Endothelial cell of umbilical vein (primary cell): ENCODE data around the gene MTG1. TPM values are rescaled to one million over a fixed set of nuclear protein-coding genes. Genes with fewer than 3 reads are reported as not detected.

Experiments used
- BruUV-seq: library from RNA; stranded (reverse); fragments of 400-500 nt; replicated peaks from 2 replicates; lab custom pipeline; 2021; lab: Mats Ljungman, UMichigan
- CTCF ChIA-PET: fragments of 300-600, 350-600 bp; sonication (Branson Sonifier 250); formaldehyde crosslinking; loops from one replicate; lab custom pipeline; 2021; ENCODE audit warnings: antibody characterized with exemption, inconsistent platforms; lab: Charles Lee
- POLR2A ChIA-PET: fragments of 300-600, 350-600 bp; sonication (Branson Sonifier 250); formaldehyde crosslinking; loops from one replicate; lab custom pipeline; 2021; ENCODE audit warnings: antibody characterized with exemption, inconsistent platforms; lab: Charles Lee
- DNase-seq: peaks from one replicate; pipeline ENCODE4 v3.0.0-alpha.2; 2011; ENCODE audit warnings: low read depth, low spot score
- FAIRE-seq: peaks from 2 replicates; lab custom pipeline; 2011; peaks lifted over from hg19 to GRCh38; lab: Jason Lieb, UNC
- H2AFZ ChIP-seq: 2 replicates; pipeline ENCODE4 v1.6.0; 2012; ENCODE audit warnings: low read depth, low read length, control low read depth, inconsistent platforms
- H3K27ac ChIP-seq: 2 replicates; pipeline ENCODE4 v1.5.1; 2011; ENCODE audit warnings: low read depth, mild to moderate bottlenecking, control low read depth, low read length, moderate library complexity; ENCODE audit not compliant: insufficient read depth
- H3K27me3 ChIP-seq, 2 experiments: 2 replicates each; pipeline versions ENCODE4 v1.6.0 to v1.6.1; 2011; ENCODE audit warnings: low read length in 2 of 2, mixed read lengths in 1 of 2; ENCODE audit not compliant: control insufficient read depth in 2 of 2, insufficient read depth in 2 of 2
- H3K36me3 ChIP-seq, 2 experiments: 2 replicates in 1 of 2; 3 replicates in 1 of 2; pipeline ENCODE4 v1.5.1; 2011; ENCODE audit warnings: low read length in 2 of 2, mild to moderate bottlenecking in 1 of 2, moderate library complexity in 1 of 2; ENCODE audit not compliant: control insufficient read depth in 2 of 2, insufficient read depth in 2 of 2; ENCODE audit errors: extremely low read depth in 1 of 2
- H3K4me1 ChIP-seq: 3 replicates; pipeline ENCODE4 v1.5.1; 2011; ENCODE audit warnings: mild to moderate bottlenecking, low read length; ENCODE audit not compliant: control insufficient read depth, insufficient read depth; ENCODE audit errors: extremely low read depth
- H3K4me2 ChIP-seq: 2 replicates; pipeline ENCODE4 v1.6.1; 2011; ENCODE audit warnings: low read length, control low read depth, mixed read lengths; ENCODE audit not compliant: insufficient read depth
- H3K4me3 ChIP-seq, 3 experiments: fragments of 200-600 bp in 1 of 3; sonication (generic), shearing (Covaris generic) in 1 of 3; replicated peaks in 1 of 3; 2 replicates each; pipeline ENCODE4 v1.5.1; 2011 to 2016; ENCODE audit warnings: control low read depth in 3 of 3, low read length in 3 of 3, mild to moderate bottlenecking in 2 of 3, inconsistent platforms in 1 of 3, low read depth in 1 of 3, moderate library complexity in 1 of 3; ENCODE audit not compliant: insufficient read depth in 1 of 3
- H3K79me2 ChIP-seq: 2 replicates; pipeline ENCODE4 v1.6.0; 2012; ENCODE audit warnings: low read length, inconsistent platforms; ENCODE audit not compliant: control insufficient read depth, insufficient read depth
- H3K9ac ChIP-seq: replicated peaks from 2 replicates; pipeline ENCODE3; 2011; ENCODE audit warnings: low read length, control low read depth; ENCODE audit not compliant: insufficient read depth; ENCODE audit errors: extremely low read depth
- H3K9me1 ChIP-seq: replicated peaks from 3 replicates; pipeline ENCODE4 v1.6.0; 2011; ENCODE audit warnings: mild to moderate bottlenecking, low read length; ENCODE audit not compliant: control insufficient read depth, insufficient read depth; ENCODE audit errors: extremely low read depth
- H3K9me3 ChIP-seq: replicated peaks from 2 replicates; pipeline ENCODE4 v1.5.1; 2012; ENCODE audit warnings: low read length, inconsistent platforms; ENCODE audit not compliant: control insufficient read depth, insufficient read depth
- H4K20me1 ChIP-seq: replicated peaks from 2 replicates; pipeline ENCODE3; 2011; ENCODE audit warnings: mild to moderate bottlenecking, low read length; ENCODE audit not compliant: control insufficient read depth, insufficient read depth; ENCODE audit errors: extremely low read depth
- EZH2 ChIP-seq: IDR thresholded peaks from 2 replicates; pipeline ENCODE4 v1.6.1; 2012; ENCODE audit warnings: borderline replicate concordance, low read depth, mild to moderate bottlenecking, moderate library complexity, low read length, inconsistent platforms; ENCODE audit not compliant: severe bottlenecking
- FOS ChIP-seq: IDR thresholded peaks from 2 replicates; pipeline ENCODE4 v1.6.1; 2011; ENCODE audit warnings: mild to moderate bottlenecking, low read length, moderate library complexity, borderline replicate concordance; ENCODE audit not compliant: insufficient read depth
- GATA2 ChIP-seq: IDR thresholded peaks from 2 replicates; pipeline ENCODE4 v1.7.0; 2011; ENCODE audit warnings: low read depth, mild to moderate bottlenecking, moderate library complexity, mixed read lengths, low read length; ENCODE audit not compliant: insufficient read length, insufficient read depth
- JUN ChIP-seq: IDR thresholded peaks from 2 replicates; pipeline ENCODE4 v1.6.1; 2011; ENCODE audit warnings: borderline replicate concordance, low read depth; ENCODE audit not compliant: insufficient read length, insufficient read depth
- POLR2A ChIP-seq: IDR thresholded peaks from 2 replicates; pipeline ENCODE4 v1.6.1; 2012; ENCODE audit warnings: low read depth, mild to moderate bottlenecking, control low read depth, low read length
- POLR2AphosphoS5 ChIP-seq: IDR thresholded peaks from 2 replicates; pipeline ENCODE4 v1.6.1; 2012; ENCODE audit warnings: low read depth, mild to moderate bottlenecking, control low read depth, low read length, moderate library complexity; ENCODE audit not compliant: insufficient read depth
- dilution Hi-C: fragments of 300-500 bp; cut with MboI; formaldehyde crosslinking; loops from one replicate; pipeline ENCODE4 v1.15.0; 2019; ENCODE audit warnings: low sequenced_read_pairs; ENCODE audit not compliant: extremely low pct_ligation_motif_present
- intact Hi-C: fragments of 100-400 bp; cut with micrococcal nuclease; formaldehyde crosslinking; loops from one replicate; pipeline ENCODE4 v1.10.0; 2022
- polyA plus RNA-seq, 4 experiments: library from polyadenylated mRNA; depleted of rRNA in 3 of 4; stranded (reverse) in 3 of 4; unstranded in 1 of 4; fragments of >200 nt; gene quantifications; 2 replicates each; pipeline versions ENCODE4 v1.2.1 to v1.2.3, GENCODE V29; 2011 to 2012; ENCODE audit warnings: missing spikeins in 1 of 4
- total RNA-seq: library from RNA; stranded (reverse); gene quantifications from 2 replicates; pipeline ENCODE4 v1.2.3, GENCODE V29; 2021
- TF ChIP-seq, protein P1 (sequence below), 2 donors: IDR thresholded peaks; 1 replicate in 1 of 2; 2 replicates in 1 of 2; pipeline ENCODE4 v1.5.1; 2011; ENCODE audit warnings: low read length in 2 of 2, mild to moderate bottlenecking in 2 of 2, moderate library complexity in 2 of 2, control low read depth in 1 of 2, inconsistent platforms in 1 of 2, low read depth in 1 of 2; ENCODE audit not compliant: insufficient read depth in 1 of 2; ENCODE audit errors: extremely low read depth in 1 of 2
- TF ChIP-seq, protein P2 (sequence below): IDR thresholded peaks from 2 replicates; pipeline ENCODE4 v1.6.1; 2011; ENCODE audit not compliant: insufficient read depth, insufficient read length

MTG1 gene
- total and polyA plus RNA-seq, 2 donors (not counting 3 experiments of a cell fraction or from before 2014, with no cell fraction given): 66.5 to 91.6 TPM

DNA sequence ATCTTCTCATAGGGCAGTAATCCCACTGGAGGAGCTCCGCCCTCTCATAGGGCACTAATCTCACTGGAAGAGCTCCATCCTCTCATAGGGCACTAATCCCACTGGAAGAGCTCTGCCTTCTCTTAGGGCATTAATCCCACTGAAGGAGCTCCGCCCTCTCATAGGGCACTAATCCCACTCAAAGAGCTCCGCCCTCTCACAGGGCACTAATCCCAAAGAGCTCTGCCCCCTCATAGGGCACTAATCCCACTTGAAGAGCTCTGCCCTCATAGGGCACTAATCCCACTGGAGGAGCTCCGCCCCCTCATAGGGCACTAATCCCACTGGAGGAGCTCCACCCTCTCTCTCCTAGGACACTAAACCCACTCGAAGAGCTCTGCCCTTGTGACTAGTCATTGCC, 32.7 kb upstream of the MTG1 start:
- H3K4me3 ChIP-seq: no peak overlapping the region
- CTCF ChIA-PET: interaction anchor here (1.0 to 1.1 kb wide), 2 partner anchors 28 to 31 kb away, joined by 3 to 4 read pairs; no protein-coding TSS in a partner anchor

More for the DNA sequence above, 32.7 kb upstream of the MTG1 start:
- no peaks in the 10 kb centered on the region for H3K9me1 ChIP-seq
- no peaks in the 10 kb centered on the region for H4K20me1 ChIP-seq
- H2AFZ ChIP-seq: no peak overlapping the region
- FAIRE-seq (no peak), DNase-seq (no peak)
- peaks cover 3% of the 10 kb centered on the region for H3K4me1 ChIP-seq
- no peaks in the 10 kb centered on the region for H3K9me3 ChIP-seq
- POLR2A ChIA-PET: interaction anchor here (1.0 kb wide), 1 partner anchor 12 kb away, joined by 4 read pairs; the partner anchor contains the start of gene ECHS1
- peaks cover 0 to 20% of the 10 kb centered on the region in 2 experiments for H3K36me3 ChIP-seq
- BruUV-seq: no TSS peak
- no peak overlapping the region for H3K27ac ChIP-seq
- intact Hi-C loops: no loop called here
- H3K9ac ChIP-seq: no peak overlapping the region
- TF ChIP-seq, protein P1, sequence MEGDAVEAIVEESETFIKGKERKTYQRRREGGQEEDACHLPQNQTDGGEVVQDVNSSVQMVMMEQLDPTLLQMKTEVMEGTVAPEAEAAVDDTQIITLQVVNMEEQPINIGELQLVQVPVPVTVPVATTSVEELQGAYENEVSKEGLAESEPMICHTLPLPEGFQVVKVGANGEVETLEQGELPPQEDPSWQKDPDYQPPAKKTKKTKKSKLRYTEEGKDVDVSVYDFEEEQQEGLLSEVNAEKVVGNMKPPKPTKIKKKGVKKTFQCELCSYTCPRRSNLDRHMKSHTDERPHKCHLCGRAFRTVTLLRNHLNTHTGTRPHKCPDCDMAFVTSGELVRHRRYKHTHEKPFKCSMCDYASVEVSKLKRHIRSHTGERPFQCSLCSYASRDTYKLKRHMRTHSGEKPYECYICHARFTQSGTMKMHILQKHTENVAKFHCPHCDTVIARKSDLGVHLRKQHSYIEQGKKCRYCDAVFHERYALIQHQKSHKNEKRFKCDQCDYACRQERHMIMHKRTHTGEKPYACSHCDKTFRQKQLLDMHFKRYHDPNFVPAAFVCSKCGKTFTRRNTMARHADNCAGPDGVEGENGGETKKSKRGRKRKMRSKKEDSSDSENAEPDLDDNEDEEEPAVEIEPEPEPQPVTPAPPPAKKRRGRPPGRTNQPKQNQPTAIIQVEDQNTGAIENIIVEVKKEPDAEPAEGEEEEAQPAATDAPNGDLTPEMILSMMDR (IDR thresholded peaks at IDR 0.05; ENCODE audit: extremely low read depth in 1 of 2, insufficient read depth in 1 of 2, low read depth in 1 of 2, low read length in 2 of 2): no peak
- TF ChIP-seq EZH2: no peak
- no peak for TF ChIP-seq POLR2A
- TF ChIP-seq POLR2AphosphoS5: no peak
- TF ChIP-seq, protein P2, sequence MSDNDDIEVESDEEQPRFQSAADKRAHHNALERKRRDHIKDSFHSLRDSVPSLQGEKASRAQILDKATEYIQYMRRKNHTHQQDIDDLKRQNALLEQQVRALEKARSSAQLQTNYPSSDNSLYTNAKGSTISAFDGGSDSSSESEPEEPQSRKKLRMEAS: no peak
- TF ChIP-seq JUN: no peak
- no peak for TF ChIP-seq GATA2
- TF ChIP-seq FOS: no peak
- no peak overlapping the region for H3K4me2 ChIP-seq
- dilution Hi-C loops: no loop called here
- no peaks in the 10 kb centered on the region for H3K27me3 ChIP-seq
- no peaks in the 10 kb centered on the region for H3K79me2 ChIP-seq
